GM12878 (cell line): ENCODE results near the gene ZFP91. TPM values are rescaled to one million over a fixed set of nuclear protein-coding genes. Genes with fewer than 3 reads are reported as not detected.

ENCODE experiments used
- ATAC-seq: fragments of 200-7000 bp; cut with Tn5 transposase; 3 replicates; pipeline ENCODE4 v1.9.1; 2020; ENCODE audit warnings: mild to moderate bottlenecking, moderate library complexity
- BruUV-seq: library from RNA; stranded (reverse); fragments of 400-500 nt; replicated peaks from 2 replicates; lab custom pipeline; 2021; lab: Mats Ljungman, UMichigan
- CTCF ChIA-PET: fragments of 300-600 bp; sonication (Branson Sonifier 250); formaldehyde crosslinking; extraction: SDS; loops from one replicate; lab custom pipeline; 2021; ENCODE audit warnings: inconsistent platforms; lab: Yijun Ruan, JAX
- POLR2A ChIA-PET: fragments of 350-600 bp; formaldehyde crosslinking; extraction: SDS; loops from one replicate; lab custom pipeline; 2021; ENCODE audit warnings: inconsistent platforms; lab: Charles Lee
- RAD21 ChIA-PET: fragments of 300-600 bp; sonication (Branson Sonifier 250); formaldehyde crosslinking; loops from one replicate; lab custom pipeline; 2023; ENCODE audit warnings: antibody characterized with exemption; ENCODE audit not compliant: unreplicated experiment; lab: Charles Lee
- SMC1A ChIA-PET: fragments of 300-600 bp; sonication (Branson Sonifier 250); formaldehyde crosslinking; loops from one replicate; lab custom pipeline; 2023; ENCODE audit not compliant: unreplicated experiment, uncharacterized antibody; lab: Charles Lee
- DNase-seq: peaks from one replicate; pipeline ENCODE4 v3.0.0-alpha.2; 2011; ENCODE audit warnings: low read depth, low spot score
- FAIRE-seq: peaks from 3 replicates; lab custom pipeline; 2011; peaks lifted over from hg19 to GRCh38; lab: Jason Lieb, UNC
- H2AFZ ChIP-seq: 2 replicates; pipeline ENCODE4 v1.6.0; 2011; ENCODE audit warnings: low read depth, low read length, control low read depth; ENCODE audit not compliant: control insufficient read depth
- H3K27ac ChIP-seq: 2 replicates; pipeline ENCODE4 v1.5.1; 2011; ENCODE audit warnings: control low read depth; ENCODE audit not compliant: control insufficient read depth, insufficient read depth
- H3K27me3 ChIP-seq, 2 experiments: replicated peaks in 1 of 2; 2 replicates each; pipeline versions ENCODE4 v1.6.0 to v1.6.1; 2011; ENCODE audit warnings: low read length in 1 of 2; ENCODE audit not compliant: control insufficient read depth in 2 of 2, insufficient read depth in 2 of 2
- H3K36me3 ChIP-seq, 2 experiments: 2 replicates each; pipeline ENCODE4 v1.5.1; 2011; ENCODE audit warnings: low read length in 1 of 2; ENCODE audit not compliant: control insufficient read depth in 2 of 2, insufficient read depth in 2 of 2
- H3K4me1 ChIP-seq: 2 replicates; pipeline ENCODE4 v1.6.1; 2011; ENCODE audit warnings: mild to moderate bottlenecking, low read length, moderate library complexity, mixed read lengths; ENCODE audit not compliant: control insufficient read depth, insufficient read depth
- H3K4me2 ChIP-seq: 2 replicates; pipeline ENCODE4 v1.6.0; 2011; ENCODE audit warnings: control low read depth; ENCODE audit not compliant: control insufficient read depth, insufficient read depth
- H3K4me3 ChIP-seq: fragments of 200-600 bp; sonication (generic); 2 replicates; pipeline ENCODE4 v1.5.1; 2016
- H3K79me2 ChIP-seq: 2 replicates; pipeline ENCODE4 v1.6.0; 2011; ENCODE audit warnings: low read length; ENCODE audit not compliant: control insufficient read depth, insufficient read depth
- H3K9ac ChIP-seq: 2 replicates; pipeline ENCODE4 v1.8.0; 2011; ENCODE audit warnings: low read length, control low read depth, mixed read lengths; ENCODE audit not compliant: control insufficient read depth, insufficient read depth
- H3K9me3 ChIP-seq: replicated peaks from 3 replicates; pipeline ENCODE4 v1.5.1; 2011; ENCODE audit warnings: mild to moderate bottlenecking, low read length; ENCODE audit not compliant: control insufficient read depth, insufficient read depth
- H4K20me1 ChIP-seq: 2 replicates; pipeline ENCODE4 v1.6.0; 2011; ENCODE audit not compliant: control insufficient read depth, insufficient read depth
- CREM ChIP-seq: IDR thresholded peaks from 2 replicates; pipeline ENCODE4 v1.6.1; 2014; ENCODE audit warnings: antibody characterized with exemption, low read depth
- HDAC2 ChIP-seq: fragments of 200-600 bp; sonication (generic); IDR thresholded peaks from 2 replicates; pipeline ENCODE4 v1.6.1; 2017
- LARP7 ChIP-seq: fragments of 450-650 bp; IDR thresholded peaks from 2 replicates; pipeline ENCODE4 v1.6.1; 2017; ENCODE audit warnings: mild to moderate bottlenecking
- MEF2A ChIP-seq: IDR thresholded peaks from 2 replicates; pipeline ENCODE4 v1.6.1; 2011; ENCODE audit warnings: low read depth, mild to moderate bottlenecking, low read length, moderate library complexity; ENCODE audit not compliant: insufficient read depth
- NFXL1 ChIP-seq: fragments of 450-650 bp; IDR thresholded peaks from 2 replicates; pipeline ENCODE4 v1.6.1; 2017; ENCODE audit warnings: antibody characterized with exemption, mild to moderate bottlenecking, borderline replicate concordance
- SUZ12 ChIP-seq: fragments of 200-600 bp; sonication (generic); IDR thresholded peaks from one replicate; pipeline ENCODE4 v1.6.1; 2018; ENCODE audit warnings: antibody characterized with exemption, mild to moderate bottlenecking; ENCODE audit not compliant: unreplicated experiment
- TBL1XR1 ChIP-seq: IDR thresholded peaks from 2 replicates; pipeline ENCODE4 v1.6.1; 2012; ENCODE audit warnings: low read depth, low read length, improper control_type of control experiment
- TCF12 ChIP-seq: IDR thresholded peaks from 2 replicates; pipeline ENCODE4 v1.6.1; 2011; ENCODE audit warnings: low read depth, mild to moderate bottlenecking, low read length
- ZNF217 ChIP-seq: fragments of 450-650 bp; IDR thresholded peaks from 2 replicates; pipeline ENCODE4 v1.6.1; 2017; ENCODE audit warnings: antibody characterized with exemption, mild to moderate bottlenecking
- ZNF622 ChIP-seq: fragments of 450-650 bp; IDR thresholded peaks from 2 replicates; pipeline ENCODE4 v1.6.1; 2017; ENCODE audit warnings: mild to moderate bottlenecking, inconsistent platforms
- WGBS: methylation state at CpG from one replicate; pipeline ENCODE4 v1.1.6; 2016; ENCODE audit warnings: low lambda C conversion rate; ENCODE audit not compliant: insufficient replicate concordance, insufficient coverage; ENCODE audit errors: missing lambda C conversion rate; 5-methylcytosine and 5-hydroxymethylcytosine counted together
- in situ Hi-C: fragments of 300-500 bp; cut with MboI; formaldehyde crosslinking; loops from 9 replicates; pipeline ENCODE4 v1.14.3; 2018; ENCODE audit warnings: mixed read lengths
- intact Hi-C: fragments of 100-400 bp; cut with micrococcal nuclease; formaldehyde crosslinking; loops from one replicate; pipeline ENCODE4 v1.14.2; 2022; ENCODE audit not compliant: unreplicated experiment
- polyA plus RNA-seq, 11 experiments: library from polyadenylated mRNA; depleted of rRNA in 4 of 11; unstranded in 6 of 11; stranded (reverse) in 5 of 11; fragments of >200 nt; fragmentation: Nextera tagmentation in 4 of 11; fragmentation: Illumina TruSeq in 1 of 11; extraction: Ambion mirVana in 4 of 11; extraction: Trizol in 1 of 11; gene quantifications; 1 replicate in 1 of 11; 2 replicates in 10 of 11; pipeline versions ENCODE4 v1.2.1 to v1.2.3, GENCODE V29; 2011 to 2016; ENCODE audit warnings: inconsistent platforms in 2 of 11, missing spikeins in 2 of 11, low read depth in 1 of 11
- total RNA-seq, 4 experiments: library from RNA; depleted of rRNA in 3 of 4; stranded (reverse); fragments of >200 nt in 3 of 4; fragmentation: Illumina TruSeq in 1 of 4; extraction: Trizol in 1 of 4; gene quantifications; 2 replicates each; pipeline versions ENCODE4 v1.2.1 to v1.2.3, GENCODE V29; 2013 to 2021
- TF ChIP-seq, protein P1 (sequence below): fragments of 450-650 bp; formaldehyde crosslinking; IDR thresholded peaks from 2 replicates; pipeline ENCODE4 v1.5.0; 2022; ENCODE audit warnings: mild to moderate bottlenecking, missing genetic modification characterization
- TF ChIP-seq, protein P2 (sequence below): fragments of 450-650 bp; IDR thresholded peaks from 2 replicates; pipeline ENCODE4 v1.6.1; 2016; ENCODE audit warnings: mild to moderate bottlenecking
- TF ChIP-seq, protein P3 (sequence below): IDR thresholded peaks from 2 replicates; pipeline ENCODE4 v1.6.1; 2012; ENCODE audit warnings: low read depth, low read length, improper control_type of control experiment
- TF ChIP-seq, protein P4 (sequence below): IDR thresholded peaks from 2 replicates; pipeline ENCODE4 v1.6.1; 2011; ENCODE audit warnings: borderline replicate concordance, low read depth, mild to moderate bottlenecking, moderate library complexity, low read length; ENCODE audit not compliant: insufficient read depth, poor library complexity, severe bottlenecking
- TF ChIP-seq, protein P5 (sequence below): fragments of 450-650 bp; IDR thresholded peaks from 2 replicates; pipeline ENCODE4 v1.6.1; 2014; ENCODE audit warnings: mild to moderate bottlenecking

ZFP91 gene
- total and polyA plus RNA-seq, 10 of the 15 experiments (the other 5 are each of a cell fraction or from before 2014, with no cell fraction given) = 12.9 to 54.1 (median 31.7) TPM

DNA sequence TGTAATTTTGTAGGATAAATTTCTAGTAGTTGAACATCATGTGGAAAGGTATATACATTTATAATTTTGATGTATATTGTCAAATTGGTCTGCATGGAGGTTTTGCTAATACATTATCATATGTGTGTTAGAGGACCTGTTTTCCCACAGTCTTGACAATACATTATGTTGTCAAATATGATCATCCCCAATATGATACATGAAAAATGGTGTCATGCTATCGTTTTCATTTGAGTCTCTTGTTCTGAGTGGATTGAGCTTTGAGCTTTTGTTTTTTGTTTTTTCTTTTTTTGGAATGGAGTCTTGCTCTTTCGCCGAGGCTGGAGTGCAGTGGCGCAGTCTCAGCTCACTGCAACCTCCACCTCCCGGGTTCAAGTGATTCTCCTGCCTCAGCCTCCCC is 29.5 kb downstream of the ZFP91 start (continued):
- TF ChIP-seq, protein P1, sequence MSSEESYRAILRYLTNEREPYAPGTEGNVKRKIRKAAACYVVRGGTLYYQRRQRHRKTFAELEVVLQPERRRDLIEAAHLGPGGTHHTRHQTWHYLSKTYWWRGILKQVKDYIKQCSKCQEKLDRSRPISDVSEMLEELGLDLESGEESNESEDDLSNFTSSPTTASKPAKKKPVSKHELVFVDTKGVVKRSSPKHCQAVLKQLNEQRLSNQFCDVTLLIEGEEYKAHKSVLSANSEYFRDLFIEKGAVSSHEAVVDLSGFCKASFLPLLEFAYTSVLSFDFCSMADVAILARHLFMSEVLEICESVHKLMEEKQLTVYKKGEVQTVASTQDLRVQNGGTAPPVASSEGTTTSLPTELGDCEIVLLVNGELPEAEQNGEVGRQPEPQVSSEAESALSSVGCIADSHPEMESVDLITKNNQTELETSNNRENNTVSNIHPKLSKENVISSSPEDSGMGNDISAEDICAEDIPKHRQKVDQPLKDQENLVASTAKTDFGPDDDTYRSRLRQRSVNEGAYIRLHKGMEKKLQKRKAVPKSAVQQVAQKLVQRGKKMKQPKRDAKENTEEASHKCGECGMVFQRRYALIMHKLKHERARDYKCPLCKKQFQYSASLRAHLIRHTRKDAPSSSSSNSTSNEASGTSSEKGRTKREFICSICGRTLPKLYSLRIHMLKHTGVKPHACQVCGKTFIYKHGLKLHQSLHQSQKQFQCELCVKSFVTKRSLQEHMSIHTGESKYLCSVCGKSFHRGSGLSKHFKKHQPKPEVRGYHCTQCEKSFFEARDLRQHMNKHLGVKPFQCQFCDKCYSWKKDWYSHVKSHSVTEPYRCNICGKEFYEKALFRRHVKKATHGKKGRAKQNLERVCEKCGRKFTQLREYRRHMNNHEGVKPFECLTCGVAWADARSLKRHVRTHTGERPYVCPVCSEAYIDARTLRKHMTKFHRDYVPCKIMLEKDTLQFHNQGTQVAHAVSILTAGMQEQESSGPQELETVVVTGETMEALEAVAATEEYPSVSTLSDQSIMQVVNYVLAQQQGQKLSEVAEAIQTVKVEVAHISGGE (CRISPR knock-in tag) = no peak
- no peak for TF ChIP-seq HDAC2
- no peak for TF ChIP-seq LARP7
- no peak for TF ChIP-seq TBL1XR1
- TF ChIP-seq, protein P2, sequence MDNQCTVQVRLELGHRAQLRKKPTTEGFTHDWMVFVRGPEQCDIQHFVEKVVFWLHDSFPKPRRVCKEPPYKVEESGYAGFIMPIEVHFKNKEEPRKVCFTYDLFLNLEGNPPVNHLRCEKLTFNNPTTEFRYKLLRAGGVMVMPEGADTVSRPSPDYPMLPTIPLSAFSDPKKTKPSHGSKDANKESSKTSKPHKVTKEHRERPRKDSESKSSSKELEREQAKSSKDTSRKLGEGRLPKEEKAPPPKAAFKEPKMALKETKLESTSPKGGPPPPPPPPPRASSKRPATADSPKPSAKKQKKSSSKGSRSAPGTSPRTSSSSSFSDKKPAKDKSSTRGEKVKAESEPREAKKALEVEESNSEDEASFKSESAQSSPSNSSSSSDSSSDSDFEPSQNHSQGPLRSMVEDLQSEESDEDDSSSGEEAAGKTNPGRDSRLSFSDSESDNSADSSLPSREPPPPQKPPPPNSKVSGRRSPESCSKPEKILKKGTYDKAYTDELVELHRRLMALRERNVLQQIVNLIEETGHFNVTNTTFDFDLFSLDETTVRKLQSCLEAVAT = no peak
- no peak for TF ChIP-seq NFXL1
- TF ChIP-seq, all 136 proteins: peak for 0

DNA sequence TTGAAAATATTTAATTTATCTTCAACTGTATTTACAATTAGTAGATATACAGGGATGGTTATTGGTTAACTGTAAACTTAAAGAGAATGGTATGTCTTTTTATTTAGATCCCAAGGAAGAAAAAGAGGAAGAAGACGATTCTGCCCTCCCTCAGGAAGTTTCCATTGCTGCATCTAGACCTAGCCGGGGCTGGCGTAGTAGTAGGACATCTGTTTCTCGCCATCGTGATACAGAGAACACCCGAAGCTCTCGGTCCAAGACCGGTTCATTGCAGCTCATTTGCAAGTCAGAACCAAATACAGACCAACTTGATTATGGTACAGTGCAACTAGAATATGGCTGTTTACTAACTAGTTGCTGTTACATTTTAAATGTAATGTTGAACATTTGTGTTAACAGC is 30.9 kb downstream of the ZFP91 start:
- intact Hi-C loops (no loop called here), in situ Hi-C loops (no loop called here)
- Histone ChIP-seq H3K27me3 (no peaks in the 10 kb centered on the region), H3K36me3 (peaks cover 4 to 26% of the 10 kb centered on the region in 2 experiments), H3K79me2 (peaks cover 40% of the 10 kb centered on the region), H3K4me1 (peaks cover 9% of the 10 kb centered on the region), H3K27ac (no peak overlapping the region), H3K9me3 (no peaks in the 10 kb centered on the region), H3K4me2 (no peak overlapping the region), H3K4me3 (no peak overlapping the region), H4K20me1 (peaks cover 3% of the 10 kb centered on the region; the same call in 1 of the 2 replicates), H2AFZ (no peak overlapping the region), H3K9ac (no peak overlapping the region)
- RAD21 ChIA-PET = interaction anchor here (0.7 to 1.0 kb wide), 2 partner anchors 33 to 46 kb away, joined by 3 read pairs; no protein-coding TSS in a partner anchor
- no TSS peak for BruUV-seq
- peak; percentile 40 for ATAC-seq
- POLR2A ChIA-PET = interaction anchor here (0.5 to 1.1 kb wide), 2 partner anchors 12 to 15 kb away, joined by 3 read pairs; no protein-coding TSS in a partner anchor
- no peak for DNase-seq
- CTCF ChIA-PET = interaction anchor here (1.0 to 6.2 kb wide), 5 partner anchors 19 to 449 kb away, joined by 3 to 42 read pairs (median 4); no protein-coding TSS in a partner anchor
- SMC1A ChIA-PET = interaction anchor here (0.6 to 2.1 kb wide), 4 partner anchors 13 to 255 kb away, joined by 3 to 7 read pairs (median 4); partner anchors contain the start of gene CNTF
- 81% methylated on average over 8 of the region's 8 CpGs for WGBS
- no peak for FAIRE-seq
- no peak for TF ChIP-seq SUZ12
- no peak for TF ChIP-seq ZNF622
- no peak for TF ChIP-seq TCF12
- TF ChIP-seq, protein P3, sequence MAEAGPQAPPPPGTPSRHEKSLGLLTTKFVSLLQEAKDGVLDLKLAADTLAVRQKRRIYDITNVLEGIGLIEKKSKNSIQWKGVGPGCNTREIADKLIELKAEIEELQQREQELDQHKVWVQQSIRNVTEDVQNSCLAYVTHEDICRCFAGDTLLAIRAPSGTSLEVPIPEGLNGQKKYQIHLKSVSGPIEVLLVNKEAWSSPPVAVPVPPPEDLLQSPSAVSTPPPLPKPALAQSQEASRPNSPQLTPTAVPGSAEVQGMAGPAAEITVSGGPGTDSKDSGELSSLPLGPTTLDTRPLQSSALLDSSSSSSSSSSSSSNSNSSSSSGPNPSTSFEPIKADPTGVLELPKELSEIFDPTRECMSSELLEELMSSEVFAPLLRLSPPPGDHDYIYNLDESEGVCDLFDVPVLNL = no peak
- TF ChIP-seq, protein P4, sequence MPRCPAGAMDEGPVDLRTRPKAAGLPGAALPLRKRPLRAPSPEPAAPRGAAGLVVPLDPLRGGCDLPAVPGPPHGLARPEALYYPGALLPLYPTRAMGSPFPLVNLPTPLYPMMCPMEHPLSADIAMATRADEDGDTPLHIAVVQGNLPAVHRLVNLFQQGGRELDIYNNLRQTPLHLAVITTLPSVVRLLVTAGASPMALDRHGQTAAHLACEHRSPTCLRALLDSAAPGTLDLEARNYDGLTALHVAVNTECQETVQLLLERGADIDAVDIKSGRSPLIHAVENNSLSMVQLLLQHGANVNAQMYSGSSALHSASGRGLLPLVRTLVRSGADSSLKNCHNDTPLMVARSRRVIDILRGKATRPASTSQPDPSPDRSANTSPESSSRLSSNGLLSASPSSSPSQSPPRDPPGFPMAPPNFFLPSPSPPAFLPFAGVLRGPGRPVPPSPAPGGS = no peak
- no peak for TF ChIP-seq ZNF217
- TF ChIP-seq, protein P5, sequence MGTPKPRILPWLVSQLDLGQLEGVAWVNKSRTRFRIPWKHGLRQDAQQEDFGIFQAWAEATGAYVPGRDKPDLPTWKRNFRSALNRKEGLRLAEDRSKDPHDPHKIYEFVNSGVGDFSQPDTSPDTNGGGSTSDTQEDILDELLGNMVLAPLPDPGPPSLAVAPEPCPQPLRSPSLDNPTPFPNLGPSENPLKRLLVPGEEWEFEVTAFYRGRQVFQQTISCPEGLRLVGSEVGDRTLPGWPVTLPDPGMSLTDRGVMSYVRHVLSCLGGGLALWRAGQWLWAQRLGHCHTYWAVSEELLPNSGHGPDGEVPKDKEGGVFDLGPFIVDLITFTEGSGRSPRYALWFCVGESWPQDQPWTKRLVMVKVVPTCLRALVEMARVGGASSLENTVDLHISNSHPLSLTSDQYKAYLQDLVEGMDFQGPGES = no peak
- TF ChIP-seq CREM = no peak
- no peak for TF ChIP-seq MEF2A
